GM10248 (cell line): ENCODE measurements around the gene LRTM1.

Experiments used
- CTCF ChIA-PET: fragments of 300-600 bp; sonication (Branson Sonifier 250); formaldehyde crosslinking; extraction: SDS; loops from one replicate; lab custom pipeline; 2021; ENCODE audit warnings: antibody characterized with exemption; lab: Yijun Ruan, JAX
- POLR2A ChIA-PET: fragments of 350-650 bp; sonication (Branson Sonifier 250); formaldehyde crosslinking; extraction: SDS; loops from one replicate; lab custom pipeline; 2020; ENCODE audit warnings: antibody characterized with exemption; lab: Yijun Ruan, JAX
- DNase-seq: peaks from one replicate; pipeline ENCODE4 v3.0.0; 2012; ENCODE audit errors: extremely low spot score
- CTCF ChIP-seq: IDR thresholded peaks from 2 replicates; pipeline ENCODE4 v1.5.1; 2012; ENCODE audit warnings: mild to moderate bottlenecking, low read depth; ENCODE audit errors: extremely low read depth, missing control alignments, control extremely low read depth

The LRTM1 gene

GRCh38 chr3:54915181-54915580 lies 12.7 kb downstream of the LRTM1 start:
- ChIA-PET CTCF (interaction anchor here (1.3 kb wide), 1 partner anchor 8 kb away, joined by 3 read pairs; no protein-coding TSS in a partner anchor), POLR2A (no interaction called here)
- no peak for TF ChIP-seq CTCF
- no peak for DNase-seq

- ChIA-PET CTCF (no interaction called here), POLR2A (no interaction called here)
- DNase-seq, result no peak
- TF ChIP-seq CTCF, result no peak
These were observed 13.7 kb downstream of the LRTM1 start for GRCh38 chr3:54914180-54914579.

GRCh38 chr3:54909191-54909590 lies 18.7 kb downstream of the LRTM1 start:
- POLR2A ChIA-PET, result no interaction called here

GRCh38 chr3:54906763-54907162 lies 21.1 kb downstream of the LRTM1 start:
- DNase-seq, result no peak
- no peak for TF ChIP-seq CTCF
- POLR2A ChIA-PET, result no interaction called here
- CTCF ChIA-PET, result interaction anchor here (0.9 to 1.3 kb wide), 3 partner anchors 9 to 54 kb away, joined by 3 to 5 read pairs (median 3); no protein-coding TSS in a partner anchor

More at GRCh38 chr3:54909191-54909590, 18.7 kb downstream of the LRTM1 start:
- TF ChIP-seq CTCF, result no peak
- DNase-seq, result no peak
- CTCF ChIA-PET, result interaction anchor here (1.1 kb wide), 1 partner anchor 9 kb away, joined by 4 read pairs; no protein-coding TSS in a partner anchor

- no peak for DNase-seq
- no peak for TF ChIP-seq CTCF
- CTCF ChIA-PET, result interaction anchor here (1.2 kb wide), 1 partner anchor 12 kb away, joined by 5 read pairs; no protein-coding TSS in a partner anchor
- POLR2A ChIA-PET, result no interaction called here
These were observed 21.9 kb downstream of the LRTM1 start for GRCh38 chr3:54905920-54906319.

GRCh38 chr3:54905261-54905888 lies 22.5 kb downstream of the LRTM1 start:
- no peak for DNase-seq
- ChIA-PET POLR2A (no interaction called here), CTCF (interaction anchor here (1.0 kb wide), 1 partner anchor 31 kb away, joined by 3 read pairs; no protein-coding TSS in a partner anchor)

More at GRCh38 chr3:54905261-54905888, 22.5 kb downstream of the LRTM1 start:
- no peak for TF ChIP-seq CTCF
